HL-60 (cell line): ENCODE measurements around the gene KMT5C.
A peak's percentile ranks its signal among the peaks of the same experiment; 100 is the strongest.

Source experiments
- DNase-seq, 2 experiments: peaks; one replicate each; pipeline ENCODE4 v3.0.0-alpha.2; 2010 to 2020; ENCODE audit warnings: low read depth in 1 of 2, low spot score in 1 of 2
- H3K27ac ChIP-seq: fragments of 250-450 bp; sonication (Bioruptor Pico); replicated peaks from 2 replicates; pipeline ENCODE4 v1.5.1; 2020; ENCODE audit warnings: mild to moderate bottlenecking, moderate library complexity
- H3K27me3 ChIP-seq: fragments of 250-450 bp; sonication (Bioruptor Pico); 2 replicates; pipeline ENCODE4 v1.5.1; 2021; ENCODE audit warnings: mild to moderate bottlenecking, moderate library complexity; ENCODE audit not compliant: insufficient read depth, poor library complexity, severe bottlenecking
- H3K4me3 ChIP-seq: replicated peaks from 2 replicates; pipeline ENCODE4 v1.5.1; 2011; ENCODE audit warnings: mild to moderate bottlenecking, control low read depth, low read length; ENCODE audit not compliant: insufficient read depth
- CTCF ChIP-seq: IDR thresholded peaks from one replicate; pipeline ENCODE4 v1.5.1; 2011; ENCODE audit warnings: low read length, control low read depth, inconsistent platforms; ENCODE audit not compliant: insufficient read depth
- GABPA ChIP-seq: IDR thresholded peaks from 2 replicates; pipeline ENCODE4 v1.6.1; 2012; ENCODE audit warnings: low read depth
- POLR2AphosphoS5 ChIP-seq: IDR thresholded peaks from 2 replicates; pipeline ENCODE4 v1.6.1; 2012; ENCODE audit warnings: low read depth
- SPI1 ChIP-seq: IDR thresholded peaks from 2 replicates; pipeline ENCODE4 v1.6.1; 2012; ENCODE audit warnings: low read depth, mild to moderate bottlenecking, borderline replicate concordance
- TF ChIP-seq, protein P1 (sequence below): IDR thresholded peaks from 2 replicates; pipeline ENCODE4 v1.6.1; 2012; ENCODE audit warnings: low read depth; ENCODE audit not compliant: insufficient replicate concordance

The KMT5C gene

DNA sequence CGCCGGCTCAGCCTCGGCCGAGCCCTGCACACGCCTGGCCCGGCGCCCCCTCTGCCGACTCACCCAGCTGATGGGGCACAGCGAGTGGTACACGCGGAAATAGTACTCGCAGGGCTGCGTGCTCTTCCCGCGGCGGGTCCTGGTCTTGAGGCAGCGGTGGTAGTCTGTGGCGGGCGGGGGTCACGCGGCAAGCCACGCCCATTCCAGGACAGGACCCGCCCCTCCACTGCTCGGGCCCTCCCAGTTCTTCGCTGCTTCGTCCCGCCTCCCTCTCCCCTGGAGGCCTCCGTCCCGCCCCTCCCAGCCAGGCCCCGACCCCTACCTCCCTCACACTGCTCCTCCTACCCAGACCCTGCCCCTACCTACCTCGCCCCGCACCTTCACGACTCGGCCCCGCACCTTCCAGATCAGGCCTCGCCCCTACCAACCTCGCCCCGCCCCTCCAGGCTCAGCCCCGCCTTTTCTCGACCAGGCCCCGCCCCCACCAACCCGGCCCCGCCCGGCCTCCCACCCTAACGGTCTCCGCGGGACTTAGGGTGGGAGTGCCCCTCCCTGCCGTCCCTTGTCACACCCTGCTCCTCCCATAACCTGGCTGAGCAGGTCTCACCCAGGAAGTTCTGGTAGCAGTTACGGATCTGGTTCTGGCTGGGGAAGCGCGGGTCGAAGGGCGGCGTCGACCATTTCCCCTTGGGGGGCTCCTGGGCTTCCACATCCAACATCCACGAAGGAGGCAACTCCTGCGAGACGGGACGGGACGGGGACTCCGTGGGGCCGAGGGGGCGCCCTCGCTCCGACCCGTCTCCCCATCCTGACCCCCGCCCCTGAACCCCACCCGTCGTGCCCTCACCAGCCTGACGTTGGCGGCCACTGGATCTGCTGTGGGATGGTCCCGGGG lies 14.4 kb downstream of the KMT5C start:
- Histone ChIP-seq H3K4me3 (peak overlapping the region; percentile 15), H3K27me3 (peaks cover 23% of the 10 kb centered on the region), H3K27ac (no peak overlapping the region)
- TF ChIP-seq SPI1 = no peak
- TF ChIP-seq GABPA = no peak
- TF ChIP-seq, protein P1, sequence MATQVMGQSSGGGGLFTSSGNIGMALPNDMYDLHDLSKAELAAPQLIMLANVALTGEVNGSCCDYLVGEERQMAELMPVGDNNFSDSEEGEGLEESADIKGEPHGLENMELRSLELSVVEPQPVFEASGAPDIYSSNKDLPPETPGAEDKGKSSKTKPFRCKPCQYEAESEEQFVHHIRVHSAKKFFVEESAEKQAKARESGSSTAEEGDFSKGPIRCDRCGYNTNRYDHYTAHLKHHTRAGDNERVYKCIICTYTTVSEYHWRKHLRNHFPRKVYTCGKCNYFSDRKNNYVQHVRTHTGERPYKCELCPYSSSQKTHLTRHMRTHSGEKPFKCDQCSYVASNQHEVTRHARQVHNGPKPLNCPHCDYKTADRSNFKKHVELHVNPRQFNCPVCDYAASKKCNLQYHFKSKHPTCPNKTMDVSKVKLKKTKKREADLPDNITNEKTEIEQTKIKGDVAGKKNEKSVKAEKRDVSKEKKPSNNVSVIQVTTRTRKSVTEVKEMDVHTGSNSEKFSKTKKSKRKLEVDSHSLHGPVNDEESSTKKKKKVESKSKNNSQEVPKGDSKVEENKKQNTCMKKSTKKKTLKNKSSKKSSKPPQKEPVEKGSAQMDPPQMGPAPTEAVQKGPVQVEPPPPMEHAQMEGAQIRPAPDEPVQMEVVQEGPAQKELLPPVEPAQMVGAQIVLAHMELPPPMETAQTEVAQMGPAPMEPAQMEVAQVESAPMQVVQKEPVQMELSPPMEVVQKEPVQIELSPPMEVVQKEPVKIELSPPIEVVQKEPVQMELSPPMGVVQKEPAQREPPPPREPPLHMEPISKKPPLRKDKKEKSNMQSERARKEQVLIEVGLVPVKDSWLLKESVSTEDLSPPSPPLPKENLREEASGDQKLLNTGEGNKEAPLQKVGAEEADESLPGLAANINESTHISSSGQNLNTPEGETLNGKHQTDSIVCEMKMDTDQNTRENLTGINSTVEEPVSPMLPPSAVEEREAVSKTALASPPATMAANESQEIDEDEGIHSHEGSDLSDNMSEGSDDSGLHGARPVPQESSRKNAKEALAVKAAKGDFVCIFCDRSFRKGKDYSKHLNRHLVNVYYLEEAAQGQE = no peak
- TF ChIP-seq CTCF = no peak
- no peak for TF ChIP-seq POLR2AphosphoS5
- no peak for DNase-seq

GRCh38 chr19:55354698-55355212 lies 15.1 kb downstream of the KMT5C start, which contains the start of gene COX6B2:
Gene COX6B2, minus strand, starts transcription at chr19:55354719. Its CDS starts 198 bp downstream, at chr19:55354521.
- no peak for DNase-seq
- Histone ChIP-seq H3K27me3 (peaks cover 23% of the 10 kb centered on the region), H3K27ac (no peak within 1 kb of the TSS), H3K4me3 (peak within 1 kb of the TSS; percentile 15)
- TF ChIP-seq, protein P1 = no peak
- no peak for TF ChIP-seq GABPA
- TF ChIP-seq SPI1 = no peak
- TF ChIP-seq CTCF = no peak
- no peak for TF ChIP-seq POLR2AphosphoS5

- TF ChIP-seq SPI1 (no peak), POLR2AphosphoS5 (no peak), GABPA (no peak), CTCF (no peak)
- TF ChIP-seq, protein P1 = no peak
- peaks cover 23% of the 10 kb centered on the region for H3K27me3 ChIP-seq
- no peak overlapping the region for H3K4me3 ChIP-seq
- no peak for DNase-seq
- no peak overlapping the region for H3K27ac ChIP-seq
These were observed 15.6 kb downstream of the KMT5C start for GRCh38 chr19:55355213-55355821.
